GM18861 (cell line): ENCODE data around the gene HOXB5.

Experiments
- ATAC-seq: cut with Tn5 transposase; IDR thresholded peaks from one replicate; pipeline ENCODE4 v1.9.1; 2021; ENCODE audit not compliant: unreplicated experiment

Gene HOXB5

DNA sequence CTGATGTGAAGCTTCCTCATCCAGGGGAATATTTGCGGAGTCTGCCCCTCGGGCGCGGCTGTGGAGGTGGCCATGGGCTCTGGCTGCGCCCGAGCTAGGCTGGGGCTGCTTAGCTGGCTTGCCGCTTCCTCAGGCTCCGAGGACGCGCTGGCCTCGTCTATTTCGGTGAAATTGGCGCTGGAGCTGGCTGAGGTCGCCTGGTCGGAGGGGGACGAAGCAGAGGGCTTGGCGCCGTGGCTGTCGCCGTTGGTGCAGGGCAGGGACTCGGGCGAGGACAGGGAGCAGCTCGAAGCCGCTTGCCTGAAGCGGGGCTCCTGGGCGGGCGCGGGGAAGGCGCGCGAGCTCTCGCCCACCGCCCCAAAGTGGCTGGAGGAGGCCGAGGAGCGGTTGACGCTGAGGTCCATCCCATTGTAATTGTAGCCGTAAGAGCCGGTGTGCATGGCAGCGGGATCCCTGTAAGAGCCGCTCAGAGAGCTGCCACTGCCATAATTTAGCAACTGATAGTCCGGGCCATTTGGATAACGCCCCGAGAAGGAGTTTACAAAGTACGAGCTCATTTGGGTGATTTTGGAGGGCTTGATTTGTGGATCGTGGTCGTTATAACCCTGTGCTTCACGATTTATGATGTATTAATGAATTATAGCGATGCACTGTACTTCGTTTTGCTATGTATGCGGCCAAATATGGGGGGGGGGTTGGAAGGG lies at the start of gene HOXB5:
TSS of gene HOXB5 (minus strand) at position 654 of the 704 bp plus-strand sequence. CDS start at position 557, 97 bp downstream.
- no peak for ATAC-seq

DNA sequence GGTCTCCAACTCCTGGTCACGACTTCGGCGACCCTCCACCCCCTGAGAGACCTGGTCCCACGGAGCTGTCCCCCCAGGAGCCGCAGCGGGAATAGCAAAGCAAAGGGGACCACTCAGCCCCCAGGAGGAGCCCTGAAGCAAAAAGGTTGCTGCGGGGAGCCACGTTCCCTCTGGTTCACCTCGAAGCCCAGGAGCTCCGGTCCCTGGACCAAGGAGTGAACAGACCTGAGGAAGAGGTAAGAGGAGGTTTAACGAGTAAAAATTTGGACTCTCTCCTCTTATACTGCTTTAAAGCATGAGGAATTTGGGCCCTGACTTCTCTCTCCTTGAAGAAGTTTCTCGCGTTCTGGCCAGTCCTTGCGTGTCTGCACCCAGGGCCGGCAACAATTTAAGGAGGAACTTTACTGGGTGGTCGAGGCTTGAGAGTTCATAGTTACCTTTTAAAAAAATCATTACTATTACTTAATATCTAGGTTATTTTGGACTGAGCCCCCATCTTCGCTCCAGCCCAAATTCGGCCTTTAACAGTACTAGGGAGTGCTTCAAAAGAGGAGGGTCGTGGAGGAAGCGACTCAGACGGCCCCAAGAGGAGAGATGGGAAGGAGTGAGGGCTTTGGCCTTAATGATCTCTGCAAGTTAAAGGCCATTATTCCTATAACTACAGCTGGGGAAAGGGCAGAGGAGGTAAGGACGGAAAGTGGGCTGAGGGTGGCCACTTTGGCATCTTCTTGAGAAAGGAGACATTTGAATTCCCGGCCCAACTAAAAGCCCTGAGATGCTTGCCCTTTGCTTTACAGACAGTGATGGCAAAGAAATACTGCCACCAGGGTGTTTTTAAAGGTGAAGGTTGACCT lies 49.5 kb upstream of the HOXB5 start:
- ATAC-seq, result no peak

DNA sequence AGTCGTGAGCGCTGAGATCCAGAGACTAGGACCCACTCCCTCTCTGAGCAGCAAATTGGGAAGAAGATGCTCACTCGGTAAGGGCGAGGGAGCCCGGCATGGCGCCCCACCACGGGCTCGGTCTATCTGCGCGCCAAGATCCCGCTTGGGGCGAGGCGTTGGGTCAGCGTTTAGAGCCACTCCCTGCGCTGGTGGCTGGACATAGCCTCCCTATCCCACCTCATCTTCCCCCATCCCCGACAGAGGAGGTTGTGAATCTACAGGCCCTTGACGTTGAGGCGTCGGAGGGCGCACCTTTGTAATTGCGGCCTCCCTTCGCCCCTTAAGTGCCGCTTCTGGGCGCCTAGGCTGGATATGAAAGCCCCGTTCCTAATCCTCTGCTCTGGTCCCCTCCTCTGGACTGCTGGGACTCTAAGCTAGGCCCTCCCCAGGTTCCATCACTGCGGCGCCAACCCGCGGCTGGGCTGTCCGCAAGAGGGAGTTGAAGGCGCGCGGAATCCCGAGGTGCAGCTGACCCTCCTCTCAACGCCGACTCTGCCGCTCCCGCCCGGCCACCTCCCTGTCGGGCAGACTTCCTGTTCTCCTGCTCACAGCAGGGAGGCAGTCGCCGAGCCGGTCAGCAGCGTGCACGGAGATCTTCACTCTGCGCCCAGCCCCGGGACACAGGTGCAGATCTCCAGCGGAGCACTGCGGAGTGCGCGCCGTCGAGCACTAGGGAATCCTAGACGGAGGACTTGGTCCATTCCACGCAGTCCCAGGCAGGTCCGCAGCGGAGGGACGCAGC lies 48.7 kb upstream of the HOXB5 start:
- no peak for ATAC-seq

DNA sequence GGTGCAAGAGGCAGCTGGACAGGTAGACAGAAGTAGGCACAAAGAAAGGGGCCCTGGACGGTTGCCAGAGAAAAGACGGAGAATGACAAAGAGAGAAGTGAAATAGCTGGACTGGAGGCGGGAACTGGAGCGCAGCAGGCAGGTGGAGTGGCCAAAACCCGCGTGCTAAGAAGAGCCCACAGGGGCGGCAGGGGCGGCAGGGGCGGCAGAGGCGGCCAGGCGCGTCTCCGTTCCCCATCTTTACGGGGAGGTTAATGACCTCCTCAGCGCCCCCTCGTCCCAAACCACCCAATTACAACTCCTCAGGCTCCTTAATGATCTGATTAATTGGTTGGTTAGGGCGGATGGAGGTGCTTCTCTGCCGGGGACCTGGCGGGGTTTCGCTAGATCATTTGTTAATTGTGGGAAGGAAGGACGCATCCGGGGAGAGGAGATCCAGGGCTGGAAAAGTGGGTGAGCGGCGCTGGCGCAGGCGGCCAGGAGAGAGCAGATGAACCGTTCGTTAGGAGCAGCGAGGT lies 48.0 kb upstream of the HOXB5 start:
- no peak for ATAC-seq

DNA sequence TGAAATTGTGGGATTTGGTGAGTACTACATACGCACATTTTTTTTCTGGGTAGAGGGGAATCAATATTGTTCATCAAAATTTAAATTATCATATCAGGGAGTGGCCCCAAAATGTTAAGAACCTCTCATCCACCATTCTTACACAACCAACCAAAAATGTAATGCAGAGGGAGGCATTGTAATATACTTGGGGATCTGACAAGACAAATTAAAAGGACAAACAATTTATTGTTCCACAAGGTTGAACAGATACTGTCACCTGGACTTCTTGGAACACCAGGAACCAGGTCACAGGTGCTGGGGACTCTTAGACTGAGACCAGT lies 47.2 kb upstream of the HOXB5 start:
- ATAC-seq, result no peak

DNA sequence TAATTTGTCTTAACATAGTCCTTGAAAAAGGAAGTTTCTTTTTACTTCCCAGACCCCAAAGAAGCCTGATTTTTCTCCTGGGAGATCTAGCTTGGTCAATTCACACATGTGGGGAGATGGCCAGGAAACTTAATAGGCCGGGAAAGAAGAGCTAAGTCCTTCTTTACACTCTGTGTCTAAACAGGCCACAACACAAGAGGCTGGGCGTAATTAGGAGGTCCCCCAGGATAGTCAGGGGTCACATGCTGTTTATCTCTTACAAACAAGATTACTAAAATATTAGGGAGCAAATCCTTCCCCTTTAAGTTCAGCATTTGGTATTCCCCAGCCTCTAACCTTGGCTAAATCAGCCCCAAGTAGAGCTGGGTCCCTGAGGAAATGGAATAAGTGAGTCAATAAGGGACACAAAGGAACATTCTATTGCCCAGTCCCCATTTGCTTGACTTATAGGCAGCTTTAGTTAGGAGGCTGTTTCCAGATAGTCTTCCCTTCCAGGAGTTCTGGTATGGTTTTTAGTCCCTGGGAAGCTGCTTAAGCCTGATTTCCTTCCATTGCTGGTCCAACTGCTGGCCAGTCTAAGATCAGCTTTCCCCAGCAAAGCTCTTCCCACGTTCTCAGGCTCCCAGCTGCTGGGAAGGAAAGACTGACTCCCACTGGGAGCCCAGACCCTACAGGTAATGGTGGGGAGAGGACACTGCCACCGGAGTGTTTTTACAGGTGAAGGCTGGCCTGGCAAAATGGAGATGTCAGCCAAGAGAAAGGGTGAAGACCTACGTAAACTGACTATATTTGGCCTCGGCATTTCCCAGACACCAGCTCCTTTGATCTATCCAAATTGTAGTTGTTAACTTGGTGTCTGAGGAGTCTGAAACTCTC lies 46.6 kb upstream of the HOXB5 start:
- no peak for ATAC-seq

DNA sequence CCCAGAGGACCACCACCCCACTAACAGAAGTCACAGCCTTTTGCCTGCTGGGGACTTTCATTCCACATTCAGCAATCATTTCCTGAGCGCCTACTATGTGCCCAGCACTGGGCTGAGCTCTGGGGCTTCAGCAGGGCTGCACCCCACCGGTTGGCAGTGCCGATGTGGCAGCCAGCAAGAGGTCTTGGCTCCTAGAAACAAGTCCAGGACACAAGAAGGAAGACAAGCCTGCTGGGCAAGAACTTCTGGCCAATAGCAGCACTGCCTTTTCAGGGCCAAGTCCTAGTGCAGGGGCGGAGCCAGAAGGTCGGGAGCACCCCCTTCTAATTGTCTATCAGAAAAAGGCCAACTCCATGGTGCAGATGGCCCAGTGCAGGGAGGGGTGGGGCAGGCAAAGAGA lies 45.6 kb upstream of the HOXB5 start:
- ATAC-seq, result no peak

DNA sequence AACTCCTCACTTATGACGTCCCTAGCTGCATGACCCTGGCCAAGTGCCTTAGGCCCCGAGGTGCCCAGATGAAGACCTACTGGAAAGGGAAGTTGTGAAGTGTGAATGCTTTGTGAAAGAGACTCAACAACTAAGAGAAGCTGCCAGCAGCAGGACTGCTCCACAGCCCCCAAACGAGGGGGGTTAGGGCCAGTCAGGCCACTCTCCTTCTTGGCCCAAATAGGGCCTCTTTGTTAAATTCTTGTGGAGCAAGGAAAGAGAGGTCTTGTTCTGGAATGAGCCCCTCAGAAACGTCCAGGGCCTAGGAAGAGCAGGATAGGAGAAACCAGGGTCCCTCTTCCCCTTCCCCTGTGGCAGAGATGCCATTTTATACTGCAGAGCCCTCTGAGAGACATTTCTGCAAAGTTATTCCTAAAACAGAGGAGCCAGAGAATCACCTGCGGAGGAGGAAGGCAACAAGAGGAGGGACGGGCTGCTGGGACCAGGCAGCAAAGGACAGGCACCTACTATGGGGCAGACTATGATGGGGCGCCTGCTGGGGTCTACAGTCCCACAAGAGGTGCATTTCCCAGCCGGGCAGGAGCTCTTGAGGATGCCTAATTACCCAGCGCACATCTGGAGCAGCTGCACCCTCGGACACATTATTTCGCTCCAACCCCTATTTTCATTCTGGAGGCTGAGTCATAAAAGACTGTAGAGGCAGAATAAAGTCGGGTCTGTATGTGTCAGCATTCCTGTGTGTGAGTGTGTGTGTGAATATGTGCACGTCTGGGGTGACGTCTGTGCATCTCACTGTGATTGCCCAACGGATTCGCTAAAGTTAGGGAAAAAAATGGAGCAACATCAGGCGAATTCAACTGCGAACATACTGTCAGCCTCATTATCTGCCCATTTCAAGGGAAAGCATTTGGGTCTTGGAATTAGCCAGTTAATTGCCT lies 44.0 kb upstream of the HOXB5 start:
- ATAC-seq, result no peak

DNA sequence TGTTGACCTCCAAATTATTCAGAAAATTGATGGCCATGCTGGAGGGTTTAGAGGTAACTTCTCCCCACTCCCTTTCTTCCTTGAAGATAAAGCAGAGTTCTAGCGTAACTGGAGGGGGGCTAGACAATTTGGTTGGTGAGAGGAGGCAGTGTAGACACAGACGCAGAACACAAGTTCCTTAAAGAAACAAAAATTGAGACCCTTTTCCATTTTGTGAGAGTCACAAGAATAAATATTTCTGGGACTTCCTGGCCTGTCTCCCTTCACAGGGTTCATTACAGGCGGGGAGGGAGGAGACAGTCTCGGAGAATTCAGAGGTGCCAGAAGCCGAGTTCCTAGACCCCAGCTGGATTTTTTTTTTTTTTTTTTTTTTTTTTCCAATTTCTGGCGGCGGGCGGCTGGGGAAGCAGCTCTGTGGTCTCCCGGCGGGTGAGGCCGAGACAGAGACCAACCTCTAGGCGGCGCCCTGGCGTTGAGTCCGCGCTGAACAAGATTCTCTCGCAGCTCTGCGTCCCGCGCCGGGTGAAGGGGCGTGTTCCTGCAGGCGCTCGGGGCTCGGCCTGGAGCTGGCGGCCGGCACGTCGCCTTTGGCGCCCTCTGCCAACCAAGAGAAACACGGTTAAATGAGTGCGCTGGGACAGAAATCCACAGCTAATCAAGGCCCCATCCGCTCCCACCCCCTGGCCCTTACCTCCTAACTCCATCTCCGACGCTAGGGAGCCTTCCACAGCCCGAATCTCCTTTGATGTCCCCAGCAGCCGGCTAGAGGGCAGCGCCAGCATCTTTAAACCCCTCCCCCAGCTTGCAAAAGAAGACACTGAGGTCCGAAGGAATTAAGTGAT lies 42.8 kb upstream of the HOXB5 start:
- no peak for ATAC-seq

DNA sequence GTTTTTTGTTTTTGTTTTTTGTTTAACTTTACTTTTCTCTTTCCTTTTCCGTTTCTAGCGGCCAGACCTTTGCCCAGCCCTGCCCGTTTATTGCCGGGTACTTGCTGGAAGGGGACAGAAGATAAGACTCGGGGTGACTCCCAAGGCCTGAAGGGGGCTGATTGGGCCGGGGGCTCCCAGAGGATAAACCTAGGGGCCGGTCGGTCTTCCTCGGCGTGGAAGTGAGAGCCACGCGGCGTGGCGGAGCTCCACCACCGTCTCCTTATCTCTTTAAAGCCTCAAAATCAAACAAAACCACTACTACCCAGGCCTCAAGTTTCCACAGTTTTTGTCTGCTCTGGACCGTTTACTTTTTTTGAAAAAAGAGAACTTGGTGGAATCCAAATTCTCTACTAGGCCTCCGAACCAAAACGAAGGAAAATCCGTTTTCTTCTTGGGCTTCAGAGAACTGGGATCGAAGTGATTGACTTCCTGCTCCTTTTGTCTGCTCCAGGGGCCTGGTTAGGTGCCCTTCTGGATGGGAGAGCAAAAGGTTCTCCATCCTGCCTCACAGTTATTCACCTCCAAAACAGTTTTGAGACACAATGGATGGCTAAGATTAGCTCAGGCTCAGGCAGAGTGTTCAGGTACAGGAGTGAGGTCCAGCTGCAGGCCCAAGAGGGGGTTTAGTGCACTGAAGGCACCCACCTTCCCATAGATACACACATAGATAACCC lies 41.1 kb upstream of the HOXB5 start:
- no peak for ATAC-seq

DNA sequence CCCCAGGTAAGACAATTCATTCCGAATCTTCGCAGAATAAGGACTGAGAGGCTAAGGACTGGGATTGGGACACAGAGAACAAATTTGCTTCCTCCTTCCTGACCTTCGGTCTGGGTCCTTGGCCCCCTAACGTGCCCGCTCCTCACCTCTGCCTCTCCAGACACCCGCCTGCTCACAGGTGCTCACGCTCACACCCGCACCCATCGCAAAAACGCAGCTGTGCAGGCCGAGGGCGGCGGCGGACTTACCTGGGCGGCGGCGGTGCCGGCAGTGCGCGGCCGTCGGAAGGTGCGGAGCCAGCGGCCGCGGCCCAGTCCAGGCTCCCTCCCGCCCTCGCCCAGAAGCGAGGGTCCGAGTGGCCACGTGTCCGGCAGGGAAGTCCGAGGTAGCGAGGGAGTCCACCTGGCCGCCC lies 39.7 kb upstream of the HOXB5 start:
- no peak for ATAC-seq

DNA sequence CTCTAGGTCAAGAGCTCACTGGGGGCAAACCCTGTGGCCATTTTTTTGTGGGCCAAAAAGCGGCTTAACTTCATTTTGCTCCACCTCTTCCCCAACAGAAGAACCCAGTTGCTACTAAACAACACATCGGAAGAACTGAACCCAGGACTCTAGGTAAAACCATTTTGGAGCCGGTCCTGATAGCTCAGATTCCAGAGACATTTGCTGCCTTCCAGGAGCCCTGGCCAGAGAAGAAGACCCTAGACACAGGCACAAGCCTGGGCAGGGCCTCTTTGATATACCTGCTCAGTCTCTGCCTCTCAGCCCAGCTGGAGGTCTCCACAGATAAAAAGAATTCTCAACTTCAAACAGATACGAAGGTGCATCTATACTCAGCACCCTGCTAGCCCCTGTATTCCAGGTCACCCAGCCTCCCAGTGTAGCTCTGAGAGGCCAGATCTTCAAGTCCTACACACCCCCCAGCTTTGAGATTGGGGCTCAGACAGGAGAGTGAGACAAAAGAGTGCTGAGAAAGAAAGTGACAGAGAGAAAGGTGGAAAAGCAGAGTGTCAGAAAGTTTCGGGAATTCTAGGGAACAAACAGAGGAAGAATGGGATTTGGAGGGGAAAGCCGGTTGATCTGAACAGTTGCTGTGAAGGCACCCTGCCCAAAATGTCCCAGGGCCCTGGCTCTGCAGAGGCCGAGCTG lies 39.1 kb upstream of the HOXB5 start:
- no peak for ATAC-seq

DNA sequence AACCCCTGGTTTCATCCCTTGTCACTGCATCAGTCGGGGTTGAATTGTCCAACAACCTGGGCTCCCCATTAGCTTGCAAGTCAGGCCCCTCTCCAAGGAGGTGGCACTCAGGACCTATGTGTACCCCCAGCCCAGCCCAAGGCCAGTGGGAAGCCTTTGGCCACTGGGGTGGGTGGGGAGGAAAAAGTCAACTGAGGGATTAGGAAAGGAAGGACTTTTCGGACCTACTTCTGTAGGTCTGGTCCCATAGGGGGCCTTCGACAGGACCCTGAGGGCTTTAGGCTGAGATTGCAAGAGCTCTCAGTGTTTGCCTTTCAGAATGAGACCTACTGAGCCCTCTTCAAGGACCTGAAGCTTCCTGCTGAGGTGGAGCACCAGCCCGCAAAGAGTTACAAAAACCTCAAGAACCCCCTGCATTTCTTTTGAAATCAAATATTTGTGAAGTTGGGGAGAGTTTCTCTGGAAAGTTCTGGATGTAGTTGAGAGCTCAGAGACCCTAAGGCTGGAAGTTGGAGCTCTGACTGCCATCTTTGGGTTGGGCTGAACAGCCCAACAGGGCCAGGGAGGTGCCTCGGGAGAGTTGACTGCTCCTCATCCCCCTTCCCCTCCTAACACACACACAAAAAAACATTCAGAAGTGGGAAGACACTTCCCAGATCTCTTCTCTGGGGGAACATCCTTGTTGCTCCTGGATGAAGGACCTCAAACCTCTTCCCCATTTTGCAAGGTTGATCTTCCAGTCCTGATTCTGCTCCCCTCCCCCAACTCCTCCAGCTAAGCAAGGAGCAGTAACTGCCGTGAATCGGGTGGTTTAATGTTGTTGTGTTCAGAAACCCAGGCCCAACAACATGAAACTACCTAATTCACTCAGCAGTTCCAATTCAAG lies 38.4 kb upstream of the HOXB5 start:
- no peak for ATAC-seq

DNA sequence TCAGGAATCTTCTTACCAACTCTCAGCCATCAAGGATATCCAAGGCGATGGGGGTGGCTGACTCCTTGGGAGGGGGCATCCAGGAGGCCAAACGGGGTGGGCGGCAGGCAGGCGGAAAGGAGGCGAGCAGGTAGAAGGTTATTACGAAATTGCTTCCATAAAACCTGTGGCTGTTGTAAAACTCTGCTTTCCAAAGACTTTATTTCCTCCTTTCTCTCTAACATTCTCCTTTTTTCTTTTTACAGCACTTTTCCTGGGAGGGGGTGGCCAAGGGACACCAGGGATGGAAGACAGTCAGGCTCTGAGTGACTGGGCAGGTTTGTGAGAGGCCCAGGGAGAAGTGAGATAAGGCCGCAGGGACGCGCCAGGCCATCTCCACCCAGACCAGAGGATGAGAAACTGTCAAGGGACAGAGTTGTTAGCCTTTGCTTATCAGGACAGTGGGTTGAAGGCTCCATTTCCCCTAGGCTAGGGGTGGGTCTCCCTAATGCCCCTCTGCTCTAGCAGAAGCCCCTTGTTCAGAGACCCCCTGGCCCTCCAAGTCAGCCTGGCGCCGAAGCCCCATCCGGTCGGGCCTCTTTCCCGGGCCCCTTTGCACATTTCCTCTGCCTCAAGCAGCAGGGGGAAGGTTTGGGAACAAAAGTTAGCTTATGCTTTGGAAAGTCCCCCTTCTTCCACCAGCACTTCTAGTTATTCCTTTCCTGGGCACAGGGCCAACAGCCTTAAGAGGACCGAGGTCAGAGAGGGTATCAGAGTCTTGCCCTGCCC lies 37.5 kb upstream of the HOXB5 start:
- no peak for ATAC-seq

DNA sequence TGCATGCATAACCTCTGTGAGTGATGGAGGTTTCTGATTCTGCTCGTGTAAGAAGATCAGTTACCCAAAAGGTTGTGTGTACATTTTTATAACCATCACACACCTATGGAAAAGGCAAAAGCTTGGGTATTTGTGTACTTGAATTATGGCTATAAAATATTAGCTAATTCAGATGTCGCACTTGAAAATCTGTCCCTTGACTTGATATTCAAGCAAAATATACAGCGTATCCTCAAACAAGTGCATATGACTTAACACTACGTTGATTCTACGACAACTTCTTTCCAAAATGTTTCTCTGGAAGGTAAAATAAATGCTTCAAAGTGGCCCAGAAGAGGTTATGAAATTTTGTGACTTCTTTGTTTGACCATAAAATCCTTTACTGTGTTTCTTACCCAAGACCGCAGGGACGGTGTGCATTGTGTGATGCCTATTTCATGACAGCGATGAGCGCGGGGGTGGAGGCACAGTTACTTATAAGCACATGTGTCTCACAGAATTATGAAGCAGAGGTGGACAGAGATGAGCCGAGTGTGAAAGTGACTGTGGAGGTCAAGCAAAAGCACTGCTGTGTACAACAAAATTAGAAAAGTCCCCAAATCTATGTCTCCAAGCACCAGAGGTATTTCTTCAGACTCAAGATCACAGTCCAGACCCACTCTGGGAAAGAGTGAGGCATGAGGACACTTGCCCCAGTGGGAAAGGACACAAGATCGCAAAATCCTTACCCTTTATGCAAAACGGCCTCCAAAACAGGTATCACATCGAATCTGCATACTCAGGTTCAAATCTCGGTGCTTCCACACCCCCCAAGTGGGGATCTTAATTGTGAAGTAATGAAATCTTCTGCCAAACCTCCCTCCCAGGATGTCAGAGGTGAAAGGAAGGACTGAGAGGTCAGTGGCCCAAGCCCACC lies 36.7 kb upstream of the HOXB5 start:
- no peak for ATAC-seq
